Panc1 (cell line): ENCODE measurements around the gene TLE1. TPM values are rescaled to one million over a fixed set of nuclear protein-coding genes. Genes with fewer than 3 reads are reported as not detected.

Experiments
- ATAC-seq: fragments of 200-7000 bp; cut with Tn5 transposase; 2 replicates; pipeline ENCODE4 v1.9.1; 2020; ENCODE audit warnings: mild to moderate bottlenecking, moderate library complexity
- BruUV-seq: library from RNA; stranded (reverse); fragments of 400-500 nt; replicated peaks from 2 replicates; lab custom pipeline; 2021; lab: Mats Ljungman, UMichigan
- CTCF ChIA-PET: fragments of 300-600 bp; sonication (Branson Sonifier 250); formaldehyde crosslinking; loops from one replicate; lab custom pipeline; 2022; ENCODE audit warnings: antibody characterized with exemption; lab: Charles Lee
- POLR2A ChIA-PET: fragments of 300-600 bp; sonication (Branson Sonifier 250); formaldehyde crosslinking; loops from one replicate; lab custom pipeline; 2022; ENCODE audit warnings: antibody characterized with exemption; lab: Charles Lee
- DNase-seq: peaks from one replicate; pipeline ENCODE4 v3.0.0-alpha.2; 2010; ENCODE audit warnings: low read depth, low spot score
- H3K27ac ChIP-seq: 2 replicates; pipeline ENCODE4 v1.5.1; 2011; ENCODE audit warnings: mild to moderate bottlenecking, low read length, inconsistent platforms
- H3K27me3 ChIP-seq: fragments of 200-500 bp; sonication (Bioruptor generic); 2 replicates; pipeline ENCODE4 v1.6.0; 2014; ENCODE audit warnings: low read length, inconsistent platforms; ENCODE audit not compliant: control insufficient read depth, insufficient read depth
- H3K36me3 ChIP-seq: fragments of 200-500 bp; sonication (Bioruptor generic); 2 replicates; pipeline ENCODE4 v1.5.1; 2014; ENCODE audit warnings: inconsistent platforms, mild to moderate bottlenecking, low read length, moderate library complexity; ENCODE audit not compliant: control insufficient read depth, insufficient read depth
- H3K4me1 ChIP-seq: 2 replicates; pipeline ENCODE4 v1.5.1; 2011; ENCODE audit warnings: inconsistent platforms, mild to moderate bottlenecking, low read length, moderate library complexity; ENCODE audit not compliant: control insufficient read depth, insufficient read depth
- H3K4me3 ChIP-seq, 2 experiments: 2 replicates each; pipeline ENCODE4 v1.5.1; 2011 to 2012; ENCODE audit warnings: low read depth in 2 of 2, low read length in 2 of 2, mild to moderate bottlenecking in 2 of 2, inconsistent platforms in 1 of 2, moderate library complexity in 1 of 2
- H3K9me3 ChIP-seq: fragments of 200-500 bp; sonication (Bioruptor generic); 2 replicates; pipeline ENCODE4 v1.5.1; 2014; ENCODE audit warnings: low read depth, mild to moderate bottlenecking, inconsistent platforms, low read length, moderate library complexity; ENCODE audit not compliant: control insufficient read depth, insufficient read depth
- CTCF ChIP-seq: fragments of 450-650 bp; IDR thresholded peaks from 2 replicates; pipeline ENCODE4 v1.5.1; 2017; ENCODE audit warnings: mild to moderate bottlenecking
- POLR2AphosphoS5 ChIP-seq: IDR thresholded peaks from 2 replicates; pipeline ENCODE4 v1.6.1; 2012; ENCODE audit warnings: mild to moderate bottlenecking, low read depth, low read length, moderate library complexity
- REST ChIP-seq, 2 experiments: IDR thresholded peaks; 2 replicates each; pipeline ENCODE4 v1.6.1; 2011 to 2012; ENCODE audit warnings: low read depth in 2 of 2, control low read depth in 1 of 2, low read length in 1 of 2, mild to moderate bottlenecking in 1 of 2, moderate library complexity in 1 of 2; ENCODE audit not compliant: insufficient read depth in 1 of 2
- SIN3A ChIP-seq: IDR thresholded peaks from 2 replicates; pipeline ENCODE4 v1.6.1; 2012; ENCODE audit warnings: low read depth, mild to moderate bottlenecking, low read length, moderate library complexity, borderline replicate concordance; ENCODE audit not compliant: insufficient read depth
- TCF7L2 ChIP-seq: IDR thresholded peaks from 2 replicates; pipeline ENCODE4 v1.6.1; 2011; ENCODE audit warnings: mild to moderate bottlenecking, low read depth, low read length, inconsistent platforms
- in situ Hi-C: cut with HindIII; loops from 2 replicates; pipeline ENCODE4 v1.10.0; 2016; ENCODE audit warnings: low sequenced_read_pairs, low pct_unique_long_range_greater_than_20kb
- intact Hi-C: fragments of 100-400 bp; cut with micrococcal nuclease; formaldehyde crosslinking; loops from one replicate; pipeline ENCODE4 v1.10.0; 2022; ENCODE audit not compliant: unreplicated experiment
- total RNA-seq: library from RNA; stranded (reverse); gene quantifications from one replicate; pipeline ENCODE4 v1.2.1, GENCODE V29; 2021; ENCODE audit not compliant: unreplicated experiment

The TLE1 gene
- total RNA-seq, 1 experiment from 2014 or later, result 12.9 TPM

GRCh38 chr9:81563739-81564138 lies 125.6 kb downstream of the TLE1 start:
- Histone ChIP-seq H3K27ac (no peak overlapping the region), H3K27me3 (no peaks in the 10 kb centered on the region), H3K36me3 (no peaks in the 10 kb centered on the region), H3K4me3 (no peak overlapping the region), H3K9me3 (no peaks in the 10 kb centered on the region), H3K4me1 (no peaks in the 10 kb centered on the region; the same call in 1 of the 2 replicates)
- ChIA-PET POLR2A (no interaction called here), CTCF (no interaction called here)
- BruUV-seq, result no TSS peak
- intact Hi-C loops, result no loop called here
- in situ Hi-C loops, result no loop called here
- no peak for ATAC-seq
- TF ChIP-seq POLR2AphosphoS5 (no peak), CTCF (no peak), TCF7L2 (no peak), REST (IDR thresholded peaks at IDR 0.05; ENCODE audit: insufficient read depth in 1 of 2, low read depth in 2 of 2, low read length in 1 of 2) (no peak), SIN3A (no peak)
- no peak for DNase-seq

GRCh38 chr9:81563020-81563407 lies 126.3 kb downstream of the TLE1 start:
- ChIA-PET CTCF (no interaction called here), POLR2A (no interaction called here)
- BruUV-seq, result no TSS peak
- in situ Hi-C loops (no loop called here), intact Hi-C loops (no loop called here)
- no peak for TF ChIP-seq POLR2AphosphoS5
- no peak for TF ChIP-seq REST (IDR thresholded peaks at IDR 0.05; ENCODE audit: insufficient read depth in 1 of 2, low read depth in 2 of 2, low read length in 1 of 2)
- no peak for TF ChIP-seq SIN3A
- no peak for TF ChIP-seq TCF7L2
- TF ChIP-seq CTCF, result no peak
- H3K27me3 ChIP-seq, result no peaks in the 10 kb centered on the region
- H3K4me1 ChIP-seq, result no peaks in the 10 kb centered on the region; the same call in 1 of the 2 replicates
- ATAC-seq, result peak; percentile 76
- H3K9me3 ChIP-seq, result no peaks in the 10 kb centered on the region
- no peak overlapping the region for H3K4me3 ChIP-seq
- no peak overlapping the region for H3K27ac ChIP-seq
- DNase-seq, result no peak
- H3K36me3 ChIP-seq, result no peaks in the 10 kb centered on the region
